ENCODE results near the gene DDX1. TPM values are rescaled to one million over a fixed set of nuclear protein-coding genes. Genes with fewer than 3 reads are reported as not detected.

The DDX1 gene
- total and polyA plus RNA-seq, 2 of the 4 experiments (the other 2 are of a cell fraction): 73.6 to 74.9 TPM

DNA sequence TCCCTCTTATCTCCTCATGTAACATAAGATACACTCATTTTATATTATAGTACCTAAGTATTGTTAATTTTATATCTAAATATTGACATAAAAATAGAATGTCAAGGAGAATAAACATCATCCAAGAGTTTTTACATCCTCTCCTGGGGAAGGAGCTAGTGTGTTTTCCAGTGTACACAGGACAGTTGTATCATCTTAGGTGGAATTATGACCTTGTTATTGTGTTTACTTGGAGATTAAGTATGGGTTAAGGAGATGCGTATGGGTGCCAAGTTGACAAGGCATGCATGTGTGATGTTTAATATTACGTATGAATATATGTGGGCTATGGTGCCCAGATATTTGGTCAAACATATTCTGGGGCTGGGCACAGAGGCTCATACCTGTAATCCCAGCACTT, 11.2 kb upstream of the DDX1 start:
- in situ Hi-C loops (cut with MboI; ENCODE audit: low sequenced_read_pairs): loop anchor here (10.0 to 25.0 kb wide), 3 partner anchors 543 to 1156 kb away; no protein-coding TSS in a partner anchor
- Histone ChIP-seq H2AFZ (replicated peaks; ENCODE audit: low read length, poor library complexity) (no peak overlapping the region), H2BK120ac (ENCODE audit: low read depth, low read length) (no peak overlapping the region), H3K56ac (ENCODE audit: extremely low read depth, insufficient read depth, low read length) (no peak overlapping the region), H4K8ac (ENCODE audit: low read depth in 2 of 2, low read length in 2 of 2) (no peak overlapping the region), H4K91ac (ENCODE audit: insufficient read depth, low read depth, low read length) (no peak overlapping the region), H3K27ac (ENCODE audit: insufficient read depth, low read length) (no peak overlapping the region), H3K4ac (ENCODE audit: low read depth, low read length) (no peak overlapping the region), H3K9me3 (ENCODE audit: control insufficient read depth, insufficient read depth, low read length) (no peaks in the 10 kb centered on the region), H3K9ac (ENCODE audit: low read depth, low read length) (no peak overlapping the region), H3K79me1 (ENCODE audit: low read depth in 1 of 2, low read length in 2 of 2) (no peaks in the 10 kb centered on the region), H3K18ac (ENCODE audit: low read depth, low read length) (no peak overlapping the region), H2BK15ac (ENCODE audit: low read depth, low read length) (no peak overlapping the region), H4K5ac (ENCODE audit: low read depth, low read length) (no peak overlapping the region), H3K36me3 (ENCODE audit: control insufficient read depth, insufficient read depth, low read length) (no peaks in the 10 kb centered on the region), H3K4me2 (ENCODE audit: low read depth, low read length) (no peak overlapping the region), H3K27me3 (ENCODE audit: control insufficient read depth, insufficient read depth, low read length) (peaks cover 2% of the 10 kb centered on the region; the same call in 1 of the 2 replicates), H2AK9ac (replicated peaks; ENCODE audit: low read depth, low read length, poor library complexity) (no peak overlapping the region), H4K20me1 (ENCODE audit: insufficient read depth, low read length) (no peaks in the 10 kb centered on the region), H2BK5ac (ENCODE audit: low read depth, low read length, poor library complexity, severe bottlenecking) (no peak overlapping the region), H3K9me1 (ENCODE audit: insufficient read depth, low read length) (no peaks in the 10 kb centered on the region), H2BK20ac (ENCODE audit: low read depth, low read length) (no peak overlapping the region), H2AK5ac (ENCODE audit: low read depth, low read length) (no peak overlapping the region), H3K4me3 (ENCODE audit: insufficient read depth, low read depth, low read length) (no peak overlapping the region), H3K4me1 (ENCODE audit: control insufficient read depth, insufficient read depth, low read length) (no peaks in the 10 kb centered on the region), H3K14ac (replicated peaks; ENCODE audit: low read depth, low read length) (no peak overlapping the region), H3K23ac (ENCODE audit: low read depth, low read length) (no peak overlapping the region)
- ChIA-PET POLR2A (ENCODE audit: unreplicated experiment) (no interaction called here), CTCF (no interaction called here)
- dilution Hi-C loops (cut with HindIII; ENCODE audit: low sequenced_read_pairs, unreplicated experiment): no loop called here
- WGBS, 2 experiments (ENCODE audit: extremely low coverage in 2 of 2, insufficient read length in 1 of 2): 88% methylated on average over 1 of the region's 2 CpGs; no CpG with 5 or more reads in 1 of the 2 experiments
- DNase-seq (no peak), ATAC-seq (ENCODE audit: low read depth) (no peak)
- intact Hi-C loops (cut with micrococcal nuclease): no loop called here
- no peak for TF ChIP-seq SMC3 (IDR thresholded peaks at IDR 0.05; ENCODE audit: low read depth, low read length)
- no peak for TF ChIP-seq NFE2L2 (IDR thresholded peaks at IDR 0.05; ENCODE audit: low read depth, low read length)
- no peak for TF ChIP-seq FOS (IDR thresholded peaks at IDR 0.05; ENCODE audit: low read depth, low read length)
- TF ChIP-seq RCOR1 (IDR thresholded peaks at IDR 0.05; ENCODE audit: insufficient replicate concordance, low read length): no peak
- TF ChIP-seq, protein P1, sequence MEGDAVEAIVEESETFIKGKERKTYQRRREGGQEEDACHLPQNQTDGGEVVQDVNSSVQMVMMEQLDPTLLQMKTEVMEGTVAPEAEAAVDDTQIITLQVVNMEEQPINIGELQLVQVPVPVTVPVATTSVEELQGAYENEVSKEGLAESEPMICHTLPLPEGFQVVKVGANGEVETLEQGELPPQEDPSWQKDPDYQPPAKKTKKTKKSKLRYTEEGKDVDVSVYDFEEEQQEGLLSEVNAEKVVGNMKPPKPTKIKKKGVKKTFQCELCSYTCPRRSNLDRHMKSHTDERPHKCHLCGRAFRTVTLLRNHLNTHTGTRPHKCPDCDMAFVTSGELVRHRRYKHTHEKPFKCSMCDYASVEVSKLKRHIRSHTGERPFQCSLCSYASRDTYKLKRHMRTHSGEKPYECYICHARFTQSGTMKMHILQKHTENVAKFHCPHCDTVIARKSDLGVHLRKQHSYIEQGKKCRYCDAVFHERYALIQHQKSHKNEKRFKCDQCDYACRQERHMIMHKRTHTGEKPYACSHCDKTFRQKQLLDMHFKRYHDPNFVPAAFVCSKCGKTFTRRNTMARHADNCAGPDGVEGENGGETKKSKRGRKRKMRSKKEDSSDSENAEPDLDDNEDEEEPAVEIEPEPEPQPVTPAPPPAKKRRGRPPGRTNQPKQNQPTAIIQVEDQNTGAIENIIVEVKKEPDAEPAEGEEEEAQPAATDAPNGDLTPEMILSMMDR (conservative IDR thresholded peaks at IDR 0.05; ENCODE audit: low read depth, low read length): no peak
- TF ChIP-seq CEBPB (IDR thresholded peaks at IDR 0.05; ENCODE audit: low read depth, low read length): no peak
- no peak for TF ChIP-seq RFX5 (IDR thresholded peaks at IDR 0.05; ENCODE audit: low read depth, low read length)
- no TSS peak for BruUV-seq (replicated peaks)

Data from IMR-90 (cell line).